GM12878 (cell line): ENCODE measurements around the gene GMDS. TPM values are rescaled to one million over a fixed set of nuclear protein-coding genes. Genes with fewer than 3 reads are reported as not detected.

ENCODE experiments used
- ATAC-seq: fragments of 200-7000 bp; cut with Tn5 transposase; 3 replicates; pipeline ENCODE4 v1.9.1; 2020; ENCODE audit warnings: mild to moderate bottlenecking, moderate library complexity
- BruUV-seq: library from RNA; stranded (reverse); fragments of 400-500 nt; replicated peaks from 2 replicates; lab custom pipeline; 2021; lab: Mats Ljungman, UMichigan
- CTCF ChIA-PET: fragments of 300-600 bp; sonication (Branson Sonifier 250); formaldehyde crosslinking; extraction: SDS; loops from one replicate; lab custom pipeline; 2021; ENCODE audit warnings: inconsistent platforms; lab: Yijun Ruan, JAX
- POLR2A ChIA-PET: fragments of 350-600 bp; formaldehyde crosslinking; extraction: SDS; loops from one replicate; lab custom pipeline; 2021; ENCODE audit warnings: inconsistent platforms; lab: Charles Lee
- RAD21 ChIA-PET: fragments of 300-600 bp; sonication (Branson Sonifier 250); formaldehyde crosslinking; loops from one replicate; lab custom pipeline; 2023; ENCODE audit warnings: antibody characterized with exemption; ENCODE audit not compliant: unreplicated experiment; lab: Charles Lee
- SMC1A ChIA-PET: fragments of 300-600 bp; sonication (Branson Sonifier 250); formaldehyde crosslinking; loops from one replicate; lab custom pipeline; 2023; ENCODE audit not compliant: unreplicated experiment, uncharacterized antibody; lab: Charles Lee
- DNase-seq: peaks from one replicate; pipeline ENCODE4 v3.0.0-alpha.2; 2011; ENCODE audit warnings: low read depth, low spot score
- FAIRE-seq: peaks from 3 replicates; lab custom pipeline; 2011; peaks lifted over from hg19 to GRCh38; lab: Jason Lieb, UNC
- H2AFZ ChIP-seq: 2 replicates; pipeline ENCODE4 v1.6.0; 2011; ENCODE audit warnings: low read depth, low read length, control low read depth; ENCODE audit not compliant: control insufficient read depth
- H3K27ac ChIP-seq: 2 replicates; pipeline ENCODE4 v1.5.1; 2011; ENCODE audit warnings: control low read depth; ENCODE audit not compliant: control insufficient read depth, insufficient read depth
- H3K27me3 ChIP-seq, 2 experiments: replicated peaks in 1 of 2; 2 replicates each; pipeline versions ENCODE4 v1.6.0 to v1.6.1; 2011; ENCODE audit warnings: low read length in 1 of 2; ENCODE audit not compliant: control insufficient read depth in 2 of 2, insufficient read depth in 2 of 2
- H3K36me3 ChIP-seq, 2 experiments: 2 replicates each; pipeline ENCODE4 v1.5.1; 2011; ENCODE audit warnings: low read length in 1 of 2; ENCODE audit not compliant: control insufficient read depth in 2 of 2, insufficient read depth in 2 of 2
- H3K4me1 ChIP-seq: 2 replicates; pipeline ENCODE4 v1.6.1; 2011; ENCODE audit warnings: mild to moderate bottlenecking, low read length, moderate library complexity, mixed read lengths; ENCODE audit not compliant: control insufficient read depth, insufficient read depth
- H3K4me2 ChIP-seq: 2 replicates; pipeline ENCODE4 v1.6.0; 2011; ENCODE audit warnings: control low read depth; ENCODE audit not compliant: control insufficient read depth, insufficient read depth
- H3K4me3 ChIP-seq: fragments of 200-600 bp; sonication (generic); 2 replicates; pipeline ENCODE4 v1.5.1; 2016
- H3K79me2 ChIP-seq: 2 replicates; pipeline ENCODE4 v1.6.0; 2011; ENCODE audit warnings: low read length; ENCODE audit not compliant: control insufficient read depth, insufficient read depth
- H3K9ac ChIP-seq: 2 replicates; pipeline ENCODE4 v1.8.0; 2011; ENCODE audit warnings: low read length, control low read depth, mixed read lengths; ENCODE audit not compliant: control insufficient read depth, insufficient read depth
- H3K9me3 ChIP-seq: replicated peaks from 3 replicates; pipeline ENCODE4 v1.5.1; 2011; ENCODE audit warnings: mild to moderate bottlenecking, low read length; ENCODE audit not compliant: control insufficient read depth, insufficient read depth
- H4K20me1 ChIP-seq: 2 replicates; pipeline ENCODE4 v1.6.0; 2011; ENCODE audit not compliant: control insufficient read depth, insufficient read depth
- HDAC6 ChIP-seq: fragments of 200-600 bp; sonication (generic); IDR thresholded peaks from one replicate; pipeline ENCODE4 v1.8.0; 2017; ENCODE audit warnings: antibody characterized with exemption; ENCODE audit not compliant: unreplicated experiment
- WGBS: methylation state at CpG from one replicate; pipeline ENCODE4 v1.1.6; 2016; ENCODE audit warnings: low lambda C conversion rate; ENCODE audit not compliant: insufficient replicate concordance, insufficient coverage; ENCODE audit errors: missing lambda C conversion rate; 5-methylcytosine and 5-hydroxymethylcytosine counted together
- in situ Hi-C: fragments of 300-500 bp; cut with MboI; formaldehyde crosslinking; loops from 9 replicates; pipeline ENCODE4 v1.14.3; 2018; ENCODE audit warnings: mixed read lengths
- intact Hi-C: fragments of 100-400 bp; cut with micrococcal nuclease; formaldehyde crosslinking; loops from one replicate; pipeline ENCODE4 v1.14.2; 2022; ENCODE audit not compliant: unreplicated experiment
- polyA plus RNA-seq, 11 experiments: library from polyadenylated mRNA; depleted of rRNA in 4 of 11; unstranded in 6 of 11; stranded (reverse) in 5 of 11; fragments of >200 nt; fragmentation: Nextera tagmentation in 4 of 11; fragmentation: Illumina TruSeq in 1 of 11; extraction: Ambion mirVana in 4 of 11; extraction: Trizol in 1 of 11; gene quantifications; 1 replicate in 1 of 11; 2 replicates in 10 of 11; pipeline versions ENCODE4 v1.2.1 to v1.2.3, GENCODE V29; 2011 to 2016; ENCODE audit warnings: inconsistent platforms in 2 of 11, missing spikeins in 2 of 11, low read depth in 1 of 11
- total RNA-seq, 4 experiments: library from RNA; depleted of rRNA in 3 of 4; stranded (reverse); fragments of >200 nt in 3 of 4; fragmentation: Illumina TruSeq in 1 of 4; extraction: Trizol in 1 of 4; gene quantifications; 2 replicates each; pipeline versions ENCODE4 v1.2.1 to v1.2.3, GENCODE V29; 2013 to 2021
- TF ChIP-seq, protein P1 (sequence below), 3 experiments: IDR thresholded peaks in 2 of 3; conservative IDR thresholded peaks in 1 of 3; 2 replicates each; pipeline ENCODE4 v1.5.1; 2011; ENCODE audit warnings: low read depth in 3 of 3, low read length in 3 of 3, mild to moderate bottlenecking in 3 of 3, control low read depth in 2 of 3, moderate library complexity in 2 of 3, inconsistent platforms in 1 of 3, mixed read lengths in 1 of 3; ENCODE audit not compliant: control insufficient read depth in 2 of 3, insufficient read depth in 1 of 3; ENCODE audit errors: extremely low read depth in 1 of 3

The GMDS gene
- total and polyA plus RNA-seq, 10 of the 15 experiments (the other 5 are each of a cell fraction or from before 2014, with no cell fraction given), result 0.61 to 53.8 (median 29.3) TPM

DNA sequence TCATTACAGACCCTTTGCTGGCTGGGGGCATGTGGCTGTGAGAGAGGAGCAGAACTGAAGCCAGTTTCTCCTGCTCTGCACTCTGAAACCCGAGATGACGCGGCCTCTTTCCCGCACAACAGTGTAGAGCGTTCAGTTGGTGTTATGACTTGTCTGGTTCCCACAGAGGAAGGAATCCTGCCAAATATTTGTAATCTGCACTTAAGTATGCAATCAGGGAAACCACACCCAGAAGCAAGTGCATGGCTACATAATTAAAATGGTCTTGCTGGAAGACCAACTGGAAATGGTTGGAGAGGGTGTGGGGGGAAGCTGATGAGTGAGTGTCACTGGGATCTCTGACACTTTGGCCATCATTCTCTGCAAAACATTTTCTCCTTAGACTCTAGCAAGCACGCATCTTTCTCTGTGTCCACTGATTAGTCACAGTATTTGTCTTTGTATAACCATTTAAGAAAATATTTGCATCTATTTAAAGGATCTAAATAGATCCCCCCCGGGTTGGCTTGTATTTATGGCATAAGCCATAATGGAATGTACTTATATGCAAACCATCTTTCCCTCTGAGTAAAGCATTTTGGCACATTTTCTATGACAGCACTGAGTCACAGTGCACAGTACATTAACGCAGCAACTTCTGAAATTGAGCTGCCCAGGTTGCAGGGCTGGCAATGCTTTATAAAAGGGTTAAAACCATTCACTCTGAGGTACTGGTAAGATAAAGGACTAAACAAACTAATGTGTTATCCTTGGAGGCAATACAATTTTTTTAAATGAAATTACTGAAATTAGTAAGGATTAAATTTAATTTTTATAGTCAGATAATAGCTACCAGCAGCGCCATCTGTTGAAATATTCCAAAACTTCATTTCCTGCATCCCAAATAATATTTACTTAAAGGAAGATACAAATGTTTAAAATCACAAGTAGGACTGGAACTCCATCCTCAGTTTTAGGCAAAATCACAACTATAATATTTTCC is 559.0 kb downstream of the GMDS start:
- DNase-seq (no peak), FAIRE-seq (no peak), ATAC-seq (no peak)
- Histone ChIP-seq H3K27me3 (no peaks in the 10 kb centered on the region), H3K9ac (no peak overlapping the region), H3K4me1 (no peaks in the 10 kb centered on the region), H3K27ac (no peak overlapping the region), H3K4me3 (no peak overlapping the region), H4K20me1 (no peaks in the 10 kb centered on the region), H2AFZ (no peak overlapping the region), H3K36me3 (no peaks in the 10 kb centered on the region; a peak in 1 of 4 replicates), H3K79me2 (no peaks in the 10 kb centered on the region), H3K9me3 (no peaks in the 10 kb centered on the region), H3K4me2 (no peak overlapping the region)
- WGBS, result 80% methylated on average over 9 of the region's 9 CpGs
- ChIA-PET CTCF (interaction anchor here (0.8 to 1.1 kb wide), 3 partner anchors 9 to 509 kb away, joined by 3 read pairs; no protein-coding TSS in a partner anchor), SMC1A (interaction anchor here (0.7 to 1.1 kb wide), 3 partner anchors 9 to 420 kb away, joined by 3 to 4 read pairs (median 3); no protein-coding TSS in a partner anchor), POLR2A (no interaction called here), RAD21 (interaction anchor here (0.6 kb wide), 1 partner anchor 64 kb away, joined by 3 read pairs; no protein-coding TSS in a partner anchor)
- no TSS peak for BruUV-seq
- TF ChIP-seq, protein P1, sequence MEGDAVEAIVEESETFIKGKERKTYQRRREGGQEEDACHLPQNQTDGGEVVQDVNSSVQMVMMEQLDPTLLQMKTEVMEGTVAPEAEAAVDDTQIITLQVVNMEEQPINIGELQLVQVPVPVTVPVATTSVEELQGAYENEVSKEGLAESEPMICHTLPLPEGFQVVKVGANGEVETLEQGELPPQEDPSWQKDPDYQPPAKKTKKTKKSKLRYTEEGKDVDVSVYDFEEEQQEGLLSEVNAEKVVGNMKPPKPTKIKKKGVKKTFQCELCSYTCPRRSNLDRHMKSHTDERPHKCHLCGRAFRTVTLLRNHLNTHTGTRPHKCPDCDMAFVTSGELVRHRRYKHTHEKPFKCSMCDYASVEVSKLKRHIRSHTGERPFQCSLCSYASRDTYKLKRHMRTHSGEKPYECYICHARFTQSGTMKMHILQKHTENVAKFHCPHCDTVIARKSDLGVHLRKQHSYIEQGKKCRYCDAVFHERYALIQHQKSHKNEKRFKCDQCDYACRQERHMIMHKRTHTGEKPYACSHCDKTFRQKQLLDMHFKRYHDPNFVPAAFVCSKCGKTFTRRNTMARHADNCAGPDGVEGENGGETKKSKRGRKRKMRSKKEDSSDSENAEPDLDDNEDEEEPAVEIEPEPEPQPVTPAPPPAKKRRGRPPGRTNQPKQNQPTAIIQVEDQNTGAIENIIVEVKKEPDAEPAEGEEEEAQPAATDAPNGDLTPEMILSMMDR (IDR thresholded peaks at IDR 0.05 in 2 of 3, conservative IDR thresholded peaks at IDR 0.05 in 1 of 3; ENCODE audit: control insufficient read depth in 2 of 3, extremely low read depth in 1 of 3, insufficient read depth in 1 of 3, low read depth in 3 of 3, low read length in 3 of 3), result peak in 1 of 3 experiments; percentile 6; a peak in 1 of 6 replicates
- TF ChIP-seq HDAC6, result no peak
- in situ Hi-C loops, result no loop called here
- intact Hi-C loops, result no loop called here
